ENCODE data around the gene PCCA.

Gene PCCA

GRCh38 chr13:100483841-100484381 is 395.0 kb downstream of the PCCA start:
- DNase-seq (ENCODE audit: extremely low read depth in 1 of 2, low read depth in 1 of 2) = no peak

GRCh38 chr13:100484702-100485101 is 395.8 kb downstream of the PCCA start:
- DNase-seq (ENCODE audit: extremely low read depth in 1 of 2, low read depth in 1 of 2) = no peak

GRCh38 chr13:100485265-100485664 is 396.4 kb downstream of the PCCA start:
- DNase-seq (ENCODE audit: extremely low read depth in 1 of 2, low read depth in 1 of 2) = no peak

DNA sequence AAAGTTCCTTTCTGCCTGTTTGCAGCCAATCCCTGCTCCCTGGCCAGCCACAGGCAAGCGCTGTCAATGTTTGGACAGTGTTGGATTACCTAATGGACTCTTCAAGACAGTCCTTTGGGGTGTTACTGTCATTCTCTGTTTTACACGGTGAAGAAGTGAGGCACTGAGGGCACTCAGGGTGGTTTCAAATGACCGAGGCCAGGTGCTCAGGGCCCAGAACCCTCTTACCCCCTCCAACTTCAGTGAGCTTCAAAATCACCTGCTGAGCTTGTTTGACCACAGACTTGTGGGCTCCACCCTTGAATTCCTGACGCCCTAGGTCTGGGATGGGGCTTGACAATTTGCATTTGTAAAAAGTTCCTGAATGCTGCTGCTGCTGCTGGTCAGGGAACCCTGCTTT is 401.8 kb downstream of the PCCA start:
- no peak for DNase-seq (ENCODE audit: extremely low read depth in 1 of 2, low read depth in 1 of 2)

GRCh38 chr13:100491164-100491842 is 402.4 kb downstream of the PCCA start:
- no peak for DNase-seq (ENCODE audit: extremely low read depth in 1 of 2, low read depth in 1 of 2)

- no peak for DNase-seq (ENCODE audit: extremely low read depth in 1 of 2, low read depth in 1 of 2)
Observed at GRCh38 chr13:100493418-100493817, 404.5 kb downstream of the PCCA start.

DNA sequence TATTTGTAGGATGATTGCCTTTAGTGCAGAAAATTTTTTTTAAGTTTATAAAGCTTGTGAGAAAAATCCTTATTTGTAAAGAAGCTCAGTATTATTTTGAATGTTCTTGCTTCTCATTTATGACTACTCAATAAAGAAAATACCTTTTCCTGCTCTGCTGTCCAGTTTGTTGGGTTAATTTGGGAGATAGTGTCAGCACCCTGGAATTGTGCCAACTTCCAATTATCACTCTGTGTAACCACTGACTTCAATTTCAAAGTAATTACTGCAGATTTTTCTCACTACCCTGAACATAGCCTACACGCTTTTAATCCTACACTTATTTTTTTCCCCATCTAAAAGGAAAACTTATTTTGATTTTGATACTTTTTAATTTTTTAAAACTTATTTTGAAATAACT is 406.6 kb downstream of the PCCA start:
- no peak for DNase-seq (ENCODE audit: extremely low read depth in 1 of 2, low read depth in 1 of 2)

DNA sequence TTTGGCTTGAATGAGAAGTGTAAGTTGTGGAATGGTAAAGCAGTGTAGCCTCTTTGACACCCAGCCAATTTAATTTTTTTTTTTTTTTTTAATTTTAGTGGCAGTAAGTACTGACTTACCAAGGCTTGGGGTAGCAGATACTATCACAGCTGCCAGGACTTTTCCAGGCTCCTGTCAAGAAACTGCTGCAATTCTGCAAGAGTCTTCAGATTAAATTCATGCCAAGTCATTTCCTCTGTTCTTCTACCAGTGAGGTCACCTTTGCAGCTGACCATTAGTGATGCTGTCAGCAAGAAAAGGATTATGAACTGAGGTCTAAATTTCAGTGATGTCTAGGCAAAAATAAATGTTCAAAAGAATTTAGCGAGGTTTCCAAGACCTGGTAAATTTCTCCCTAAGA is 408.5 kb downstream of the PCCA start:
- no peak for DNase-seq (ENCODE audit: extremely low read depth in 1 of 2, low read depth in 1 of 2)

DNA sequence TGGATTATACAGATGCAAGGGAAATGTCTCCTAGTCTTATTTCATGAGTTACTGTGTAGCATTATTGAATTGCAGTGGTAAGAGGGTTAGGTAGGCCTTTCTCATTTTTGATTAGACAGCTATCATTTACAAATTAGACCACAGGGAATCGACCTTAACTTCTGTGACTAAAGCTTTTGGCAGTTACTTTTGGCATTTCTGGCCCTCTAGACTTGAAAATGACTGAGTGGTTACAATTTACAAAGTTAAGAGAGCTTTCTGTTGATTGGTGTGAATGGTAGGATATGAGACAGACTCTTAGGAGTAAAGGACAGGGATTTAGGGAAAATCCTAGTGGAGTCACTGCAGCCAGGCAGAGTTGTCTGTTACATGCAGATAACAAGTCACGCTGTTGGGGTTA is 413.6 kb downstream of the PCCA start:
- DNase-seq (ENCODE audit: extremely low read depth in 1 of 2, low read depth in 1 of 2) = no peak

DNA sequence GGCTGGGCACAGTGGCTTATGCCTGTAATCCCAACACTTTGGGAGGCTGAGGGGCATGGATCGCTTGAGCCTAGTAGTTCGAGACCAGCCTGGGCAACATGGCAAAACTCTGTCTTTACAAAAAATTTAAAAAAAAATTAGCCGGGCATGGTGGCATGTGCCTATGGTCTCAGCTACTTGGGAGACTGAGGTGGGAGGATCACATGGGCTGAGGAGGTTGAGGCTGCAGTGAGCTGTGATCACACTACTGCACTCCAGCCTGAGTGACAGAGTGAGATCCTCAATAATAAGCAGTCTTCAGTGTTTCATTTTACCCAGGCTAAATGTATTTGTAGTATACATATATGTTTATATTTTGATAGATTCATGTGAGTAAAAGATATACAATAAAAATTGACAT is 414.7 kb downstream of the PCCA start:
- DNase-seq (ENCODE audit: extremely low read depth in 1 of 2, low read depth in 1 of 2) = no peak

DNA sequence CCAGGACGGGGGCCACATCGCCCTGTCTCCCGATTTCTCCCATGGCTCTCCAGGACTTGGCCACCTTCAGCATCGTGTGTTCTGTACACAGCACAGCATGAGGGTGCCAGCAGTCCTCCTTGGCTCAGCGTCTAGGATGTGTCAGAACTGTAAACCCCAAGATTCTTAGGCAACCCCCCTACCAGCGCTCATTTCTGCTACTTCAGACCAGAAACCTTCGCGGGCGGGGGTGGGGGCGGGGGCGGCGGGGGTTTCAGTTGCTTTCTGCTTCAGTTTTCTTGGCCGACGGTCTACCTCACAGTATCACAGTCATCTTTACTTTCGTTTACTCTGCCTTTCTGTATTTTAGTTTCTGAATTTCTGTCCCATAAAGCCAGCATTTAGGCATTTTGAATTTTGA is 417.3 kb downstream of the PCCA start:
- DNase-seq (ENCODE audit: extremely low read depth in 1 of 2, low read depth in 1 of 2) = no peak

GRCh38 chr13:100506600-100507422 is 417.9 kb downstream of the PCCA start:
- no peak for DNase-seq (ENCODE audit: extremely low read depth in 1 of 2, low read depth in 1 of 2)

DNA sequence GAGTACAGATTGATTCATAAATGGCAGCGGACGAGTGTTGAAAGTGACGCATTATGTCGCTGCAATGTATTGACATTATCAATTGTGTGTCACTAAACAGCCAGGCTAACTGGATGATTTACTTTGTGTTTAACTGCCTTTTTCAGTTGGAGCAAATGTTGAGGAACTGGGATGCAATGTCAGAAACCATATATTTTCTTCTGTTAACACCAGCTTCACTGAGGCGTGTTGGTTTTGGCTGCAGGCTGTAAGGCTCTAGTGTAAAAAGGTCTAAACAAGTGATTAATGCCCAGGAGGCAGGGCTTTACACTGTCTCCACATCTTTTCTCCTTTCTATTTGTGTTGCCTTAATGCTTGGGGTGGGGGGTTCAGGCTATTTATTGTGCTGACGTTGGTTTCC is 419.6 kb downstream of the PCCA start:
- no peak for DNase-seq (ENCODE audit: extremely low read depth in 1 of 2, low read depth in 1 of 2)

DNA sequence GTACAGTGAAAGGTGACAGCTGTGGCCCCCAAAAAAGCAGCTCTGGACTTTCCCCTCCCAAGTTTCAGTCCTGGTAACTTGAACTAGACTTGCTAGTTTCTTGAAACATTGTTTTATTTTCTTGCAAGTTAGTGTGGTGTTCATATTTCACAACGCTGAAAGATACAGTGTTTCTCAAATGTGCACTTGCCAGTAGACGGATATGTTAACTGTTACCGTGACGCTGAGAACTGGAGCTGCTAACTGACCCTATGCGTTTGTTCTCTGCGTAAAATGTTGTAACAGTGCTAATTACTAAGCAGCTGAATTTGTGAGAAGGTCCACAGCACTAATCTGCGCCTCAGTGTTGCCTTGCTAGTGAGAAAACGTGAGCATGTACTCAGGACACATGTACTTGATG is 420.1 kb downstream of the PCCA start:
- no peak for DNase-seq (ENCODE audit: extremely low read depth in 1 of 2, low read depth in 1 of 2)

GRCh38 chr13:100510208-100510957 is 421.5 kb downstream of the PCCA start:
- no peak for DNase-seq (ENCODE audit: extremely low read depth in 1 of 2, low read depth in 1 of 2)

DNA sequence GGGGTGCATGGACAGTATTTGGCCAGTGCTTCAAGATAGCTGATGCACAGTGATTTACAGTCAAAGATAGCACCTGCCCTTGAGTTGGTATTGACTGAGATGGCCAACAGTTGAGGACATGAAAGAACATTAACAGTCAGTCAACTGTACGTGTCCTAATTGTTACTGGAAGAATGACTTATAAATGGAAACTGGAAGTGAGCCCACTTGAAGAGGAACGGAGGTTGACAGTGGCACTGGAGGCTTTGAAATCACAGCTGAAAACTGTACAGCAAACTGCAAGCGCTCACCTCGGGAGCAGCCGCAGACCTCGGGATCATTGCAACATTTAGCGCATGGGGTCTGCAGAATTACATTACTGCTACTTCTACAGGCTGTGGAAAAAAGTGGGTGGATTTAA is 422.6 kb downstream of the PCCA start:
- DNase-seq (ENCODE audit: extremely low read depth in 1 of 2, low read depth in 1 of 2) = no peak

- no peak for DNase-seq (ENCODE audit: extremely low read depth in 1 of 2, low read depth in 1 of 2)
Observed at GRCh38 chr13:100512422-100512821, 423.5 kb downstream of the PCCA start.

DNA sequence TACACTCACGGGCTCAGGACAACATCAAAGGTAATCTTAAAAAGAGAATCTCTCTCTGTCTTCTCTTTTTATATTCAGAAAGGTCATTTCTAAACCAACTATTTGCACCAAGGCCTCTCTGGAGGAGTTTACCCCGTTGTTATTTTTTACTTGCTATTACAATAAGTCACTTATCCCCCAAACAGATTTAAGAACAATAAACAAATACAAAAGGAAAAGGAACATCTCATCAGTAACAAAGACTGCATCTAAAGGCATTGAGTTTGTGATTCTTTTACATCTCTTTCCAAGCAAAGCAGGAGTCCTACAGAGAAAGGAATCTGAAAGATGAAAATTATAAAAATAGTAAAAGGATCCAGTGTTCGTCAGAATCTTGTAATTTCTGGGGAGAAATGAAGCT is 424.3 kb downstream of the PCCA start:
- no peak for DNase-seq (ENCODE audit: extremely low read depth in 1 of 2, low read depth in 1 of 2)

DNA sequence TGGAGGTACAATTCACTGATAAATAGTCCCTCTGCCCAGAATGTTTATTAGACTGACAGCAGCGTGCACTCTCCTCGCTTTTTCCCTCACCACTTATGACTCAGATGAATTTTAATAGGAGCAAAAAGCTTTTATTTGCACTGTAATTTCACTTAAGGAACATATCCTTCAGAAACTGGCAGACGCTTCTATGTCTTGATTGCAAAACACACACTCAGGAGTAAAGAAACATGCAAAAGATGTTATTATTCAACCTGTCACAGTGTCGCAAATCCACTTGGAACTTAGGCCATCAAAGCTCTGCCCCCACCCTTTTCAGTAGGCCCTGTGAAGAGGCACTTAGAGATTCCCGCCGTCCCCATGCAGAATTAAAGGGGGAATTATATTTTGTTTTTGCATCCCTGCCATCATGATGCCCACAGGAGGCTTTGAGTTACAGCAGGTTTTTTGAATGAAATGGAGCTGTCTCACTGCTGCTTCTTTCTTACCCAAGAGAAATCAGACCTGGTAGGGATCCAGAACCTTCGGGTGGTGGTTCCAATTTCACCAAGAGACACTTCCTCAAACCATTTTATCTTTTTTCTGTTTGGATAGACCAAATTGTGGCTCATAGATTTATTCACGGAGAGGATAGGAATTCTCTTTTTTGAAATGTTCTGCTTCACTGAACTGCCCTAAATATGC is 425.2 kb downstream of the PCCA start:
- no peak for DNase-seq (ENCODE audit: extremely low read depth in 1 of 2, low read depth in 1 of 2)

- peak; percentile 34 to 56 for DNase-seq (ENCODE audit: extremely low read depth in 1 of 2, low read depth in 1 of 2)
Observed at GRCh38 chr13:100514788-100515409, 426.0 kb downstream of the PCCA start.

- DNase-seq (ENCODE audit: extremely low read depth in 1 of 2, low read depth in 1 of 2) = no peak
Observed at GRCh38 chr13:100515410-100515800, 426.5 kb downstream of the PCCA start.

All from activated CD8-positive, alpha-beta memory T cell treated with anti-CD3 and anti-CD28 coated beads for 1 hour (primary cell).